Adrenal gland (tissue), 5 donors: ENCODE measurements around the gene LILRA6.

Experiments used
- CTCF ChIP-seq, 6 experiments: fragments of 450-650 bp in 4 of 6; fragments of 200-600 bp in 2 of 6; sonication (generic) in 1 of 6; IDR thresholded peaks; 1 replicate in 5 of 6; 2 replicates in 1 of 6; pipeline versions ENCODE4 v1.5.1 to v1.8.0; 2016 to 2021; ENCODE audit warnings: antibody characterized with exemption in 6 of 6, mild to moderate bottlenecking in 2 of 6, moderate library complexity in 1 of 6
- POLR2A ChIP-seq, 2 donors: fragments of 450-650 bp; IDR thresholded peaks; one replicate each; pipeline ENCODE4 v1.6.1; 2017; ENCODE audit warnings: antibody characterized with exemption in 2 of 2, mild to moderate bottlenecking in 2 of 2, moderate library complexity in 1 of 2
- donor health status: DM: no; HTN: no; CAD: no.

- TF ChIP-seq POLR2A (IDR thresholded peaks at IDR 0.05), result no peak
- peak in 1 of 6 experiments; percentile 8 for TF ChIP-seq CTCF (IDR thresholded peaks at IDR 0.05)
These were observed 31.4 kb downstream of the LILRA6 start for GRCh38 chr19:54211235-54211634.
